Thymus (tissue), 14 donors: ENCODE data around the gene CDC20B. TPM values are rescaled to one million over a fixed set of nuclear protein-coding genes. Genes with fewer than 3 reads are reported as not detected.

Experiments
- DNase-seq, 9 donors: peaks; one replicate each; pipeline ENCODE4 v3.0.0-alpha.2; 2013; ENCODE audit warnings: low spot score in 9 of 9, low read depth in 6 of 9, missing footprints in 1 of 9
- H3K27ac ChIP-seq, 2 donors: one replicate each; pipeline ENCODE4 v1.5.1; 2013; ENCODE audit warnings: control low read depth in 1 of 2, low read depth in 1 of 2, low read length in 1 of 2, mild to moderate bottlenecking in 1 of 2, moderate library complexity in 1 of 2
- H3K27me3 ChIP-seq, 2 donors: one replicate each; pipeline ENCODE4 v1.5.1; 2013; ENCODE audit warnings: low read length in 1 of 2; ENCODE audit not compliant: control insufficient read depth in 2 of 2, insufficient read depth in 1 of 2
- H3K36me3 ChIP-seq, 2 donors: one replicate each; pipeline ENCODE4 v1.5.1; 2013; ENCODE audit warnings: low read length in 1 of 2, mild to moderate bottlenecking in 1 of 2, moderate library complexity in 1 of 2; ENCODE audit not compliant: control insufficient read depth in 2 of 2, insufficient read depth in 2 of 2
- H3K4me1 ChIP-seq, 2 donors: one replicate each; pipeline ENCODE4 v1.5.1; 2013; ENCODE audit warnings: low read length in 2 of 2; ENCODE audit not compliant: control insufficient read depth in 2 of 2, insufficient read depth in 2 of 2
- H3K4me3 ChIP-seq, 2 donors: one replicate each; pipeline ENCODE4 v1.5.1; 2013; ENCODE audit warnings: low read length in 2 of 2, control low read depth in 1 of 2, mild to moderate bottlenecking in 1 of 2
- H3K9me3 ChIP-seq, 2 donors: one replicate each; pipeline ENCODE4 v1.5.1; 2013; ENCODE audit warnings: low read length in 1 of 2, mild to moderate bottlenecking in 1 of 2; ENCODE audit not compliant: control insufficient read depth in 2 of 2, insufficient read depth in 1 of 2
- WGBS: extraction: QIAGEN DNeasy Blood & Tissue Kit; methylation state at CpG from one replicate; pipeline ENCODE4 v1.1.7; 2013; 5-methylcytosine and 5-hydroxymethylcytosine counted together
- long read RNA-seq, 10 donors: transcript quantifications; one replicate each; lab custom pipeline, GENCODE V29; 2026
- polyA plus RNA-seq: library from polyadenylated mRNA; stranded (reverse); fragments of 200-250 nt; gene quantifications from one replicate; pipeline ENCODE4 v1.2.3, GENCODE V29; 2013
- total RNA-seq: library from RNA; stranded (reverse); fragments of 120-200 nt; gene quantifications from one replicate; pipeline ENCODE4 v1.2.4, GENCODE V29; 2013
- donor health status: healthy.

Gene CDC20B, protein sequence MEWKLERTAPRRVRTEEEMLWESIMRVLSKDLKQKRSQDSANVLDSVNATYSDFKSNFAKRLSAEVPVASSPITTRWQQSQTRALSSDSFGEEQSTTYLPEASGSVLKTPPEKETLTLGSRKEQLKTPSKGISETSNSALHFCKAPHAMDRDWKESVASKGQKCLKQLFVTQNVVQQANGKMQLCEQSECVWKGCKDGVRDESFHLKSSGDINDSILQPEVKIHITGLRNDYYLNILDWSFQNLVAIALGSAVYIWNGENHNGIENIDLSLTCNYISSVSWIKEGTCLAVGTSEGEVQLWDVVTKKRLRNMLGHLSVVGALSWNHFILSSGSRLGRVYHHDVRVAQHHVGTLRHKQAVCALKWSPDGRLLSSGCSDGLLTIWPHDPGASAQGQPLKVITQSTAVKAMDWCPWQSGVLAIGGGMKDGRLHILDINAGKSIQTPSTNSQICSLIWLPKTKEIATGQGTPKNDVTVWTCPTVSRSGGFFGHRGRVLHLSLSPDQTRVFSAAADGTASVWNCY
- total RNA-seq (0.19 TPM), polyA plus RNA-seq (0.27 TPM)
- long read RNA-seq, donor 1: 0 reads
- long read RNA-seq, donor 2: 0 reads
- long read RNA-seq, donor 3, partial matches to known transcripts: 0 of 9 reads
- long read RNA-seq, donor 3, other reads (novel, unspliced or antisense): 9 of 9 reads
- long read RNA-seq, donor 4: 0 reads
- long read RNA-seq, donor 5: 0 reads
- long read RNA-seq, donor 6: 0 reads
- long read RNA-seq, donor 7: 0 reads
- long read RNA-seq, donor 8: 0 reads
- long read RNA-seq, donor 9: 0 reads
- long read RNA-seq, donor 10: 0 reads

- Histone ChIP-seq H3K27ac (no peak within 1 kb of the TSS), H3K36me3 (no peaks in the 10 kb centered on the region), H3K27me3 (peaks cover 37 to 81% of the 10 kb centered on the region in 2 donors), H3K9me3 (peaks cover 0 to 4% of the 10 kb centered on the region in 2 donors), H3K4me1 (peaks cover 3 to 21% of the 10 kb centered on the region in 2 donors), H3K4me3 (peak within 1 kb of the TSS; percentile 24 to 49)
- 1% methylated on average over 69 of the region's 69 CpGs for WGBS
- peak; percentile 11 to 81 (median 57) for DNase-seq
Measured at GRCh38 chr5:55172937-55173686, at the start of gene CDC20B. Gene CDC20B (minus strand): TSS chr5:55173177. CDS start chr5:55173000, 177 bp downstream.

DNA sequence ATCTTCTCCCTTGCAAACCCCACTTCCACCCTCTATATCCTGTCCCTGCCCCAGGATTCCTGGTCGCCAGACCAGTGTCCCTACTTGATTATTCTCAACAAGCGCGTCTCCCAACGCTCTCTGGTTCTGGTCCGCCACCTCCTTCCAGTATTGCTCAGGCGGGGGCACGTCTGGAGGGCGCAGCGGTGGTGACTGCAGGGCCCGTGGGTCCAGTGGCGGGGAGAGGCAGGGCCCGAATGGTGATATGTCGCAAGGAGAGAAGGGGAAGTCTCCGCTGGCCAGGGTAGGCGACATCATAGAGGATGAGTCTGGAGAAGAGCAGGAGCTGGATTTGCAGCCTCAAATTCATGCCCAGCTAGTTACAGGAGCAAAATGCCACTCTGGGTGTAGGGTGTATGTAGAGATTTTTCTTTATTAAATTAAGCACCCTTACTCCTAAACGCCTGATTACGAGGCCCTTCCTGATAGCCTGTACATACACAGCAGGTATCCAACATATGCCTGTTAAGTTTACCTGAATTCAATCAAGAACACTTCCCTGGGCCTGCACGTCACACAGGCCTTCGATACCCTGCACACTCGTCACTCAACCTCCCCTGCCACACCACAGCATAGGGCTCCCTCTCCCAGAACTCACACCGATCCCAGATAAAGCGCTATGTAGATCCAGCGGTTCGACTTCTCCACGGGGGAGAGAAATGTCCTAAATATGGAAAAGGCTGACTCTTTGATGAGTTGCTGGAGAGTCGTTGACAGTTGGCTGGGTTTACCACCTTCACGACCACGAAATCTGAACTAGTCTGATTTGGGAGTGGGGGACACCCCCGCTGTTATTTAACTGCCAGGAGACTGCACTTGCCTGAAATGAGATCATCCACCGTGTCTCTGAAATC is 49.4 kb upstream of the CDC20B start:
- WGBS: 19% methylated on average over 30 of the region's 30 CpGs
- H3K36me3 ChIP-seq: no peaks in the 10 kb centered on the region
- peaks cover 13 to 38% of the 10 kb centered on the region in 2 donors for H3K4me1 ChIP-seq
- H3K27ac ChIP-seq: no peak overlapping the region
- H3K9me3 ChIP-seq: peaks cover 1 to 8% of the 10 kb centered on the region in 2 donors
- peaks cover 73 to 100% of the 10 kb centered on the region in 2 donors for H3K27me3 ChIP-seq
- no peak overlapping the region for H3K4me3 ChIP-seq
- no peak for DNase-seq

- peak overlapping the region; percentile 18 to 28 for H3K4me3 ChIP-seq
- 5% methylated on average over 62 of the region's 62 CpGs for WGBS
- DNase-seq: peak in 1 of 9 donors; percentile 35
- no peak overlapping the region for H3K27ac ChIP-seq
- no peaks in the 10 kb centered on the region for H3K36me3 ChIP-seq
- peaks cover 1 to 8% of the 10 kb centered on the region in 2 donors for H3K9me3 ChIP-seq
- H3K27me3 ChIP-seq: peaks cover 59 to 89% of the 10 kb centered on the region in 2 donors
- peaks cover 3 to 24% of the 10 kb centered on the region in 2 donors for H3K4me1 ChIP-seq
Measured at GRCh38 chr5:55220433-55221185, 47.6 kb upstream of the CDC20B start.

DNA sequence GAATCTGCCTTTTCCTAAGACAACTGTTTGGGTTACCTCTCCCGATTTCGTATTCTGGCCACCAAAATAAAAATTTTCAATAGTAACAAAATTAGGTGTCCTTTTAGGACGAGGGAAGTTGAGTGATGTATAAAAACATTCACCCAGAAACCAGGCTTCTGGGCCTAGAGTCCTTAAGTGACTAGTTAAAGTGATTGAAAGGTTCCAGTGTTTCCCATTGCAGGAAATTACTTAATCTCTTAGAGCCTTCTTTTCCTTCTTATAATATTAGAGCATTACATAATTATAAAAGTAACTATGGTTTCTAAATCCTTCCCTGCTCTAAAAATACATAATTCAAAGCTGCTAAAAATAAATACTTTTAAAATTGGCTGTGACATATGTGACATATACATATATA is 46.8 kb upstream of the CDC20B start:
- peaks cover 1 to 8% of the 10 kb centered on the region in 2 donors for H3K9me3 ChIP-seq
- no peak overlapping the region for H3K4me3 ChIP-seq
- H3K27me3 ChIP-seq: peaks cover 51 to 80% of the 10 kb centered on the region in 2 donors
- peaks cover 3 to 24% of the 10 kb centered on the region in 2 donors for H3K4me1 ChIP-seq
- no peak for DNase-seq
- H3K36me3 ChIP-seq: no peaks in the 10 kb centered on the region
- H3K27ac ChIP-seq: no peak overlapping the region
- 94% methylated on average over 3 of the region's 3 CpGs for WGBS

GRCh38 chr5:55218967-55219366 is 46.0 kb upstream of the CDC20B start:
- no peaks in the 10 kb centered on the region for H3K36me3 ChIP-seq
- WGBS: 58% methylated on average over 4 of the region's 4 CpGs
- no peak overlapping the region for H3K27ac ChIP-seq
- no peak overlapping the region for H3K4me3 ChIP-seq
- H3K4me1 ChIP-seq: peaks cover 3 to 24% of the 10 kb centered on the region in 2 donors
- H3K9me3 ChIP-seq: peaks cover 1 to 8% of the 10 kb centered on the region in 2 donors
- no peak for DNase-seq
- H3K27me3 ChIP-seq: peaks cover 43 to 75% of the 10 kb centered on the region in 2 donors

DNA sequence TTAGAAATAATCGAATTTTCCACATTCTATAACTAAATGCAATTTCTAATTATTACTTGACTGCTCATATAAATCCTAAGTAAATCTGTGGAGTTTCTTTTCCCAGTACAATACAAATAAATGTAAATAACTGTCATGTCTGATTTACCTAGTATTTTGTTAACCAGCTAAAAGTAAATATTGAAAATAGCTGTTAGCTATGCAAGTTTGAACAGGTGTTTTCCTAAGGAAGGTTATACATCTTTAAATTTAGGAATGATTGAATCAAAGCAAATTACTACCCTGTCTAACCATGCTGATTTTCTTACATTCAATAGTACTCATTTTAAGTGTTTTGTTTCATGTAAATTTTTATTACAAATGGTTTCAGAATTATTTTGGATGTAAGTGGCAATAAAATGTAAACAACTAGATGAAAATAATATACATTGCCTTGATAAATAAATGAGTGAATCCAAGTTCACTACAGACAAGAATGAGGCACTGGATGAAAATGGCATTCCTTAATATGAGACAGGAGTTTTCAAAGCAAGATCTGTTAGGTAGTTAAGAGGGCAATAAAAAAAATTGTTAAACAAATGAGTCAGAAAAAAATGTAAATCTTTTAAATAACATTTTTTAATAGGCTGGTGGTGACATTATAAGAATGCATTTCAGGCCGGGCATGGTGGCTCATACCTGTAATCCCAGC is 38.4 kb upstream of the CDC20B start:
- no peak overlapping the region for H3K27ac ChIP-seq
- H3K27me3 ChIP-seq: peaks cover 0 to 15% of the 10 kb centered on the region in 2 donors
- no peaks in the 10 kb centered on the region for H3K4me1 ChIP-seq
- H3K36me3 ChIP-seq: no peaks in the 10 kb centered on the region
- no peaks in the 10 kb centered on the region for H3K9me3 ChIP-seq
- no peak for DNase-seq
- 94% methylated on average over 2 of the region's 2 CpGs for WGBS
- H3K4me3 ChIP-seq: no peak overlapping the region

DNA sequence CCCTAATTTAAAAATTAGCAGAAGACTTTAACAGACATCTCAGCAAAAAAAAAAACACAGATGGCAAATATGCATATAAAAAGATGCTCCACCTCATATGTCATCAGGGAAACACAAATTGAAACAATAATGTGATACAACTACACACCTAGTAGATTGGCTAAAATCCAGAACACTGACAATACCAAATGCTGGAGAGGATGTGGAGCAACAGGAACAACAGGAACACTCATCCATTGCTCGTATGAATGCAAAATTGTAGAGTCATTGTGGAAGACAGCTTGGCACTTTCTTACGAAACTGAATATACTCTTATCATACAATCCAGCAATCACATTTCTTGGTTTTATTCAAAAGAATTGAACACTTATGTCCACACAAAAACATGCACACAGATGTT is 32.0 kb upstream of the CDC20B start:
- Histone ChIP-seq H3K27me3 (peaks cover 0 to 11% of the 10 kb centered on the region in 2 donors), H3K36me3 (no peaks in the 10 kb centered on the region), H3K4me3 (no peak overlapping the region), H3K4me1 (no peaks in the 10 kb centered on the region), H3K9me3 (no peaks in the 10 kb centered on the region), H3K27ac (no peak overlapping the region)
- 50% methylated on average over 2 of the region's 2 CpGs for WGBS
- no peak for DNase-seq
